Bronchial epithelial cell (primary cell): Measurements from ENCODE around the gene THRSP. TPM values are rescaled to one million over a fixed set of nuclear protein-coding genes. Genes with fewer than 3 reads are reported as not detected.

Experiments
- DNase-seq: peaks from one replicate; pipeline ENCODE4 v3.0.0-alpha.2; 2010; ENCODE audit warnings: low read depth
- FAIRE-seq: peaks from 2 replicates; lab custom pipeline; 2011; peaks lifted over from hg19 to GRCh38; lab: Jason Lieb, UNC
- H3K27me3 ChIP-seq: 2 replicates; pipeline ENCODE4 v1.5.1; 2011; ENCODE audit warnings: low read length; ENCODE audit not compliant: control insufficient read depth, insufficient read depth
- H3K36me3 ChIP-seq: 2 replicates; pipeline ENCODE4 v1.5.1; 2011; ENCODE audit warnings: low read length; ENCODE audit not compliant: control insufficient read depth, insufficient read depth
- H3K4me3 ChIP-seq: 2 replicates; pipeline ENCODE4 v1.5.1; 2011; ENCODE audit warnings: mild to moderate bottlenecking, low read depth, low read length, control low read depth
- total RNA-seq: library from RNA; depleted of rRNA; stranded (reverse); fragments of >200 nt; gene quantifications from 2 replicates; pipeline ENCODE4 v1.2.1, GENCODE V29; 2014
- TF ChIP-seq, protein P1 (sequence below): IDR thresholded peaks from 2 replicates; pipeline ENCODE4 v1.5.1; 2011; ENCODE audit warnings: mild to moderate bottlenecking, moderate library complexity, low read length, control low read depth, inconsistent platforms; ENCODE audit not compliant: insufficient read depth, severe bottlenecking

The THRSP gene
- total RNA-seq, 1 donor from 2014 or later, result not detected

DNA sequence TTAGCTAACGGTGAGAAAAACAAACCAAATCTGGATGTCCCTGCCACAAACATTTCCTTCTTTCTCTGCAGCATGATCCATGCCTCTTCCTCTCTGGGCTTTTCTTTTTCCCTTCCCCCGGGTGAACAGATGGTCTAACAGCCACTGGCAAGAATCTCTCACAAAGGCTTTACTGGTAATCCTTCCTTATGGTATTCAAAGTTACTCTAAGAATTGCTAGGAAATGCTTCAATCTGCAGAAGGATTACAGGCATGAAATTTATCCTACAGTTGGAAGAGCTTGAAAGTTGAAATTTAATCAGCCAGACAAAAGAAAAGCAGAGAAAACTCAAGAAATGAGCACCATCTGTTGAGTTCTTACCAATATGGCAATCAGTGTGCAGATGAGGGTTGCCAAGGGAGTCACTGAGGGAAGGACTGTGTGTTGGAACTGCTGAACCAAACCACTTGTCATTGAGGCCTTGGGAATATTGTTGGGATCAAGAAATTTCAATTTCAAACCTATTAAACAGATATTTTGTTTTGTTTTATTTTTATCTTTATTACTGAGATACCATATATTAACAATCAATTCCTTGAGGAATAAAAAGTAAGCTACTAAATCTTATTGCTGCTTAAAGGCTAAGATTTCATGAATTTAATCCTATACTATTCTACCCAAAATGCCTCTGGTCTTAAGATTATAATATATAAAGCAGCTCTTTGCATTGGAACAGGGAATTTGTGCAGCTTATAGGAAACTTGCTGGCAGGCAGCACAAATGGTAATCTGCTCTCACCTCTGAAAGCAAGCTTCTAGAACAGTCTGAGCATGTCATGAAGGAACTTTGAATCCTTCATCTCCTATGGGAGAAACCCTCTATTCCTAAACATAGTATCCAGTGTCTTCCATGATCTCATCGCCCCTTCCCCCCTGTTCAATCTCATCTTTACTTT, 45.7 kb downstream of the THRSP start:
- H3K36me3 ChIP-seq, result peaks cover 3% of the 10 kb centered on the region
- DNase-seq (no peak), FAIRE-seq (no peak)
- H3K4me3 ChIP-seq, result no peak overlapping the region
- TF ChIP-seq, protein P1, sequence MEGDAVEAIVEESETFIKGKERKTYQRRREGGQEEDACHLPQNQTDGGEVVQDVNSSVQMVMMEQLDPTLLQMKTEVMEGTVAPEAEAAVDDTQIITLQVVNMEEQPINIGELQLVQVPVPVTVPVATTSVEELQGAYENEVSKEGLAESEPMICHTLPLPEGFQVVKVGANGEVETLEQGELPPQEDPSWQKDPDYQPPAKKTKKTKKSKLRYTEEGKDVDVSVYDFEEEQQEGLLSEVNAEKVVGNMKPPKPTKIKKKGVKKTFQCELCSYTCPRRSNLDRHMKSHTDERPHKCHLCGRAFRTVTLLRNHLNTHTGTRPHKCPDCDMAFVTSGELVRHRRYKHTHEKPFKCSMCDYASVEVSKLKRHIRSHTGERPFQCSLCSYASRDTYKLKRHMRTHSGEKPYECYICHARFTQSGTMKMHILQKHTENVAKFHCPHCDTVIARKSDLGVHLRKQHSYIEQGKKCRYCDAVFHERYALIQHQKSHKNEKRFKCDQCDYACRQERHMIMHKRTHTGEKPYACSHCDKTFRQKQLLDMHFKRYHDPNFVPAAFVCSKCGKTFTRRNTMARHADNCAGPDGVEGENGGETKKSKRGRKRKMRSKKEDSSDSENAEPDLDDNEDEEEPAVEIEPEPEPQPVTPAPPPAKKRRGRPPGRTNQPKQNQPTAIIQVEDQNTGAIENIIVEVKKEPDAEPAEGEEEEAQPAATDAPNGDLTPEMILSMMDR, result no peak
- no peaks in the 10 kb centered on the region for H3K27me3 ChIP-seq

DNA sequence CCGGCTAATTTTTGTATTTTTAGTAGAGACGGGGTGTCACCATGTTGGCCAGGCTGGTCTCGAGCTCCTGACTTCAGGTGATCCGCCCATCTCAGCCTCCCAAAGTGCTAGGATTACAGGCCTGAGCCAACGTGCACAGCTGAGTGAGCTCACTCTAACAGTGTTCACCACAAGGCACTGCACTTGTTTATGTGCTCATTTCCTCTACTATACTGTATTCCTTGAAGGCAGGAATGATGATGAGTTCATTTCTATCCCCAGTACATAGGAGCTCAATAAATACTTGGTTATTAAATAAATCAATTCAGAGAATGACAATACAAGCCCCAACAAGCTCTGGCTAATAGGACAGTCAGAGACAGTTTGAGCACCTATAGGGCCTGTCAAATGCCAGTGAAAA, 46.7 kb downstream of the THRSP start:
- DNase-seq (peak; percentile 55), FAIRE-seq (no peak)
- peaks cover 3% of the 10 kb centered on the region for H3K36me3 ChIP-seq

DNA sequence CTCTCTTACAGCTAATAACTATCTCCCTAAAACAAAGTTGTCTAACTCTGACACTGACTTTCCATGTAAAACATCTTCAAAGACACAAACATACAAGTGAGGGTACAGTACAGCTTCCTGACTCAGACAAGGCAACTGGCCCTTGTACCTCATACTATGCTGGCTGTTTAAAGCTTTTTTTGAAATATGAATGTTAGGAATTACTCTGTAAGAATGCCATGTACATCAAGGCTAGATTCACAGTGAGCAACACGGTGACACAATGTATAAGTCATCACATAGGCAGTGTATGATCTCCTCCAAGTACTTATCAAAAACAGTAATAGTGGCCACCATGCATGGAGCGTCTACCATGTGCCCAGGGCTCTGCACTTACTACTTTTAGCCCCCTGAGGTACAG, 47.2 kb downstream of the THRSP start:
- Histone ChIP-seq H3K27me3 (no peaks in the 10 kb centered on the region), H3K4me3 (no peak overlapping the region), H3K36me3 (peaks cover 3% of the 10 kb centered on the region)
- no peak for FAIRE-seq
- TF ChIP-seq, protein P1, result no peak
- peak; percentile 38 for DNase-seq

More for the DNA sequence above, 46.7 kb downstream of the THRSP start:
- Histone ChIP-seq H3K4me3 (no peak overlapping the region), H3K27me3 (no peaks in the 10 kb centered on the region)
- TF ChIP-seq, protein P1, result no peak

DNA sequence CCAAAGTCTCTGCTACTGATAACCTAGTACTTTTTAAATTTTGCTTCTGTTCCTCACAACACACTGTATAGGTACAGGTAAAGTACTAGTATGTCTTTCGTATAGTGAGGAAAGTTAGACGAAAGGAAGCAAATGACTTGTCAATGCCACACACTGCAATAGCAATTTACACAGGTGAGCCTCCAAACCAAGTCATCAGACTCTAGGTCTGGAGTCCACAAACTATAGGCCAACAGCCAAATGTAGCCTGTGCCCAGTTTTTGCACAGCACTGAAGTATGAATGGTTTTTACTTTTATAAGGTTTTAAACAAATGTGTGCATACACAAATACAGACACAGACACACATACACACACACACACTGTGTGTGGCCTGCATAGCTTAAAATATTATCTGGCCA, 47.6 kb downstream of the THRSP start:
- FAIRE-seq (no peak), DNase-seq (no peak)
- H3K4me3 ChIP-seq, result no peak overlapping the region
- H3K36me3 ChIP-seq, result peaks cover 3% of the 10 kb centered on the region
- no peaks in the 10 kb centered on the region for H3K27me3 ChIP-seq
- TF ChIP-seq, protein P1, result no peak

DNA sequence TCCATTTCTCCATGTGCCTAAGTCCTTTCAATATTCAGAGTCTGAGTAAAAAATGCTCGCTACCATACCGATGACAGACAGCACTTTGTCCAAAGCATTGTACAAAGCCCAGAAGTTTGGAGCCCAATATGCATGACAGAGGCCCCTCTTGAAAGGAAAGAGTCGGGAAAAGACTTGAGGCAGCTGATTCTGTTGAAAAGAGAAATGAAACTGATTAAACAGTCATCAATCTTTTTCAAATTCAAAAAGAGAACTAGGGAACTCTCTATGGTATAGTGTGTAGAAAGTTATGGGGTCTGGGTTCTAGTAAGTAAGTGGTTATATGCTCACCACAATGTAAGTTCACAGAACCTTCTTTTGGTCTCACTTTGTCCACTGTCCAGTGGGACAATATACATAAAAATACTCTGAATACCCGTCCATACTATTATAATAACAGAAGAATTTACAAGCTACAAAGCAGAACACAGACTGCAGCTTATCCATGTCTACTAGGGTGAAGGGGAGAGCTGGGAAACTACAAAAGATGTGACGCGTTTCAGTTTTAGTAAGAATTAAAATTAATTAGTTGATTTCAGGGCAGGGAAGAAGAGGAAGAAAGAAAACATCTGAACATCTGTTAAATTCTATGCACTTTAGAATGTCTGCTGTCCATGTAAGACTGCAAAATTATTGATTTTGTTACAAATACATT, 49.1 kb downstream of the THRSP start:
- TF ChIP-seq, protein P1, result no peak
- FAIRE-seq, result no peak
- Histone ChIP-seq H3K4me3 (no peak overlapping the region), H3K36me3 (peaks cover 3% of the 10 kb centered on the region), H3K27me3 (no peaks in the 10 kb centered on the region)
- no peak for DNase-seq

Other genes starting within 250 kb of the THRSP start
- 14.5 and 33.9 TPM in 2 replicates for gene RSF1, start 243.1 kb upstream of the THRSP start, total RNA-seq
- gene AAMDC, start 242.7 kb upstream of the THRSP start, total RNA-seq, result 2.1 and 11.9 TPM in 2 replicates
- 17.5 and 29.7 TPM in 2 replicates for gene INTS4, start 69.2 kb upstream of the THRSP start, total RNA-seq
- gene KCTD14, start 40.6 kb upstream of the THRSP start, total RNA-seq, result 0.77 and 1.3 TPM in 2 replicates
- gene NDUFC2, start 16.0 kb downstream of the THRSP start, total RNA-seq, result 62.3 and 64.8 TPM in 2 replicates
- gene ALG8, start 75.8 kb downstream of the THRSP start, total RNA-seq, result 18.4 and 20.1 TPM in 2 replicates
- gene KCTD21, start 124.8 kb downstream of the THRSP start, total RNA-seq, result 3.7 and 5.6 TPM in 2 replicates
- gene USP35, start 125.1 kb downstream of the THRSP start, total RNA-seq, result 3.7 and 5.1 TPM in 2 replicates